Measurements from ENCODE around the gene ZBED4. TPM values are rescaled to one million over a fixed set of nuclear protein-coding genes. Genes with fewer than 3 reads are reported as not detected.

The ZBED4 gene
- total RNA-seq, 1 experiment from 2014 or later = 5.8 TPM

DNA sequence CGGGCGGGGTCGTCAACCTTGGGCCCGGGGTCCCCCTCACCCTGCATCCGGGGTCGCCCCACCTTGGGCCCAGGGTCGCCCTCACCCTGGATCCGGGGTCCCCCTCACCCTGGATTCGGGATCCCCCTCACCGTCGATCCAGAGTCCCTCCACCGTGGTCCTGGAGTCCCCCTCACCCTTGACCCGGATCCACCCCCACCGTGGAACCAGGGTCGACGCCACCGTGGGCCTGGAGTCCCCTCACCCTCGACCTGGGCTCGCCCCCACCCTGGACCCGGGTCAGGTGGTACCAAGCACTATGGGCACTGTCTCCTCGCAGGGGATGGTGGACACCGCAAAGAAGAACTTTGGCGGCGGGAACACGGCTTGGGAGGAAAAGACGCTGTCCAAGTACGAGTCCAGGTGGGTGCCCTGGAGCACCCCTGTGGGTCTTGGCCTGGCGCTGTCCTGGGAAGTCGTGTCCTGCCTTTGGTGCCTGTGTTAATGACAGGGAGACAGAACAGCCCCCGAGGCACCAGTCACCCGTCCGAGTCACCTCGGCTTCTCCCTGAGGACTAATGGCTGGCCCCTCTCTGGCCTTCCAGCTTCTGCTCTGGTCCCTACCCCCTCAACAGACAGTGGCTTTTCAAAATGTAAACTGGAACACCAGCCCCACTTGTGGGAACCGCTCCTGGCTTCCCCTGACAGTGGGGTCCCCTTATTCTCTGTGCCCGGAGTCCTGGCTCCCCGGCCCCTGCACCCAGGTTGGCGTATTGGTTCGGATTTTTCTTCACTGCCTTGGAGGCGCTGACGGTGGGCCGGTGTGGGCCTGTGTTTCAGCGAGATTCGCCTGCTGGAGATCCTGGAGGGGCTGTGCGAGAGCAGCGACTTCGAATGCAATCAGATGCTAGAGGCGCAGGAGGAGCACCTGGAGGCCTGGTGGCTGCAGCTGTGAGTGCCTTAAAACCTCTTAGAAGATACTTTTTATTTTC, 65.6 kb downstream of the ZBED4 start:
- no peaks in the 10 kb centered on the region for H3K27me3 ChIP-seq
- DNase-seq = no peak
- H3K9me3 ChIP-seq = no peaks in the 10 kb centered on the region
- peak overlapping the region; percentile 64 for H3K4me3 ChIP-seq
- peaks cover 3% of the 10 kb centered on the region; the same call in 1 of the 2 replicates for H3K36me3 ChIP-seq

DNA sequence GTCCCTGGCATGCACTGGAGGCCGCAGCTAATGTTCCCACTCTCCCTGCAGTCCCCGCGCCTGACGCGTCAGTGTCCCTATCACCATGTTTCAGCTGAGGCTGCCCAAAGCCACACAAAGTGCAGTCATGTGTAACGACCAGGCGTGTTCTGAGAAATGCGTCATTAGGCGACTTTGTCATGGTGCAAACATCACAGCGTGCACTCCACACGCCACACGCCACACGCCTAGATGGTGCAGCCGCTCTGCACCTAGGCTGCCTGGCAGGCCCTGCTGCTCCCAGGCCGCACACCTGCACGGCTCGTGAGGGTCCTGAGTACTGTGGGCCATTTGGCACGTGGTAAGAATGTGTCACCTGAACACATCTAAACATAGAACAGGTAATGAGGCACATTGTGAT, 67.2 kb downstream of the ZBED4 start:
- H3K36me3 ChIP-seq = no peaks in the 10 kb centered on the region
- no peaks in the 10 kb centered on the region for H3K9me3 ChIP-seq
- no peak overlapping the region for H3K4me3 ChIP-seq

DNA sequence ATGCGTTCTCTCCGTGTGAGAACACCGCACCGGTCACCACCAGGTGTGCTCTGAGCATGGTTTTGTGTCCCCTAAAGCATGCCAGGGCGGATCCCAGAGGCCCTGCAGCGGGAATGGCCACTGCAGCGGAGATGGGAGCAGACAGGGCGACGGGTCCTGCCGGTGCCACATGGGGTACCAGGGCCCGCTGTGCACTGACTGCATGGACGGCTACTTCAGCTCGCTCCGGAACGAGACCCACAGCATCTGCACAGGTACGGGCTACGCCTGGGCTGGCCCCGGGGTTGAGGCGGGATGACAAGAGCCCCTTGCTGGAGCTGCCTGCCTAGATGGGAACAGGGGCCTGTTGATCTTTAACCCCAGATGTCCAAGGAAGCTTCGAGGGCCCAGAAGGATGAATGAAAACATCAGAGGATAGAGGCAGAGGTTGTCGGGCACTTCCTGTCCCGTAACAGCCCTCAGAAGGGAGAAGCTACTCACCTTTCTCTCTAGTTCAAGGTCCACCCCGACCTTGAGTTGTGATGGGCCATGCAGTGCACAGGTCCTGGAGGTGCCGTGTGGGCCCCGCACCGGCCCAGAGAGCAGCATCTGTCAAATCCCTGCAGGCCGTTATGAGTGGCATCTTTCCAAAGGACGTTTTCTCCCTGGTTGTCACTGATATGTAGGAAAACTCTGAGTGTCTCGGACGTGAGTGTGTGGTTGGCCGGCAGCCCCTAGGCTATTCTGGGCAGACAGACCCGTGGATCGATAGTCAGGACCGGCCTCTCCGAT, 68.0 kb downstream of the ZBED4 start:
- Histone ChIP-seq H3K4me3 (no peak overlapping the region), H3K9me3 (no peaks in the 10 kb centered on the region), H3K27me3 (no peaks in the 10 kb centered on the region), H3K36me3 (no peaks in the 10 kb centered on the region)
- DNase-seq = no peak

More for the DNA sequence above, 67.2 kb downstream of the ZBED4 start:
- no peaks in the 10 kb centered on the region for H3K27me3 ChIP-seq
- DNase-seq = no peak

DNA sequence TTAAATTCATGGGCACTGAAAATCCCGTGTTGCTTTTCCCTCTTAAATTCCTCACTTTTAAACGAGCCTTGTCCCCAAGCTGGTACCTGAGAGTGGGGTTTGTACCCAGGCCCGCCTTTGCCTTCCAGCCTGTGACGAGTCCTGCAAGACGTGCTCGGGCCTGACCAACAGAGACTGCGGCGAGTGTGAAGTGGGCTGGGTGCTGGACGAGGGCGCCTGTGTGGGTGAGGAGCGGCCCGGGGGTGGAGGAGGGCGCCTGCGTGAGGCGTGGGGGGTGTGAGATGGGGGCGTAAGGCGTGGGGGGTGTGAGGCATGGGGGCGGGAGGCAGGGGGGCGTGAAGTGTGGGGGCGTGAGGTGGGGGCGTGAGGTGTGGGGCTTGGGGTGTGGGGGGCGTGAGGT, 68.8 kb downstream of the ZBED4 start:
- Histone ChIP-seq H3K9me3 (no peaks in the 10 kb centered on the region), H3K36me3 (no peaks in the 10 kb centered on the region), H3K27me3 (no peaks in the 10 kb centered on the region), H3K4me3 (no peak overlapping the region)
- no peak for DNase-seq

DNA sequence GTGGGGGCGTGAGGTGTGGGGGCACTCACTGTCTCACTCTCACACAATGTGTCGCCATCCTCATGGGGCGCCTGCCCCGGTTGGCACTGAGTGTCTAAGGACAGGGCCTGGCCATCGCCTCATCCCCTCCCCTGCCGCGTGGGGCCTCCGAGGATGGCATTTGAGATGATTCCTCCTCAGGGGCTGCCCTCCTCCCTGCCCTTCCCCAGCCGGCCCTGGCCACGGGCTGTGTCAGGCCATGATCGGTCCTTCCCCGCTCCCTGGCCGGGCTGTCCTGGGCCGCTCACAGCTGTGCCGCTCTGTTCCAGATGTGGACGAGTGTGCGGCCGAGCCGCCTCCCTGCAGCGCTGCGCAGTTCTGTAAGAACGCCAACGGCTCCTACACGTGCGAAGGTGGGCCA, 69.3 kb downstream of the ZBED4 start:
- Histone ChIP-seq H3K9me3 (no peaks in the 10 kb centered on the region), H3K27me3 (no peaks in the 10 kb centered on the region), H3K36me3 (no peaks in the 10 kb centered on the region), H3K4me3 (no peak overlapping the region)
- no peak for DNase-seq

DNA sequence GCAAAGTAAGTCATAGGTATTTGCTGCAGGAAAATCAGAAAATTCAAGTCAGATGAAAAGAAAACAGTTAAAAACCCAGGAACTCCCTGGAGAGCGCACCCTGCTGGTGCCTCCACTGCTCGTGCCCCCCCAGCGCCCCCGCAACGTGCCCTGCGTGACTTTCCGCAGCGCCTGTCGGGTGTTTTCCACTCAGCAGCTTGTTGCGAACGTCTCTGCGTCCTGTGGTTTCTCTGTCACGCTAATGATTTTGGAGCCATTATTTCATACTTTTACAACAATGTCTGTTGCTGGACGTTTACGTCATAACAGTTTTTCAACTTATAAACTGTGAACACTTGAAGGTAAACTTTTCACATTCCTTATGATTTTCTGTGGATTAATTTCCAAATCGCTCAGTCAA, 69.8 kb downstream of the ZBED4 start:
- no peak for DNase-seq
- Histone ChIP-seq H3K9me3 (no peaks in the 10 kb centered on the region), H3K27me3 (no peaks in the 10 kb centered on the region), H3K36me3 (no peaks in the 10 kb centered on the region), H3K4me3 (no peak overlapping the region)

DNA sequence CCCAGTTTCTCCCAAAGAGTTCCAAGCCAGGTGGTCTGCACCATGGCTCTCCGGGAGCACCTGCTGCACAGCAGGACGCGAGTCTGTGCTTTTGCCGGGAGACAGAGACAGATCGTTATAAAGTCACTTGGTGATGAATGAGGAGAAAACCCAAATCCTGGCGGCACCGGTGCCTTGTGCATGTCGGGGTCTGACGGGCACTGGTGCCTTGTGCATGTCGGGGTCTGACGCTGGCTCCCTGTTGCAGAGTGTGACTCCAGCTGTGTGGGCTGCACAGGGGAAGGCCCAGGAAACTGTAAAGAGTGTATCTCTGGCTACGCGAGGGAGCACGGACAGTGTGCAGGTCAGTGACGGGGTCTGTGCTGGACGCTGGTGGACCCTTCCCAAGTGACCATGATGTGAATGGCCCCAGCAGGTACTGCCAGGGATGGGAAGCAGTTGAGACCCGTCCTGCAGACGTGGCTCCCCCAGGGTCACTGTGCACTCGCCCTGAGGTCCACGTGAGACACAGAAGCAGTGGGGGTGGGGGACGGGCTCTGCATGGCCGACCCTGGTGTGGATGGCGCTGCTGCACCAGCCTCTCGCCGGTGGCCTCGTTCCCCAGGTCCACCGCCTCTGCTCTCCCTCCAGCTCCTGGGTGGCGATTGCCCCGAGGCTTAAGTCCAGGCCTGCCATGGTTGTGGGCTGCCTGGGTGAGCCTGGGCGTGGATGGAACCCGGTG, 70.6 kb downstream of the ZBED4 start:
- Histone ChIP-seq H3K27me3 (no peaks in the 10 kb centered on the region), H3K9me3 (no peaks in the 10 kb centered on the region), H3K4me3 (no peak overlapping the region), H3K36me3 (no peaks in the 10 kb centered on the region)
- no peak for DNase-seq

DNA sequence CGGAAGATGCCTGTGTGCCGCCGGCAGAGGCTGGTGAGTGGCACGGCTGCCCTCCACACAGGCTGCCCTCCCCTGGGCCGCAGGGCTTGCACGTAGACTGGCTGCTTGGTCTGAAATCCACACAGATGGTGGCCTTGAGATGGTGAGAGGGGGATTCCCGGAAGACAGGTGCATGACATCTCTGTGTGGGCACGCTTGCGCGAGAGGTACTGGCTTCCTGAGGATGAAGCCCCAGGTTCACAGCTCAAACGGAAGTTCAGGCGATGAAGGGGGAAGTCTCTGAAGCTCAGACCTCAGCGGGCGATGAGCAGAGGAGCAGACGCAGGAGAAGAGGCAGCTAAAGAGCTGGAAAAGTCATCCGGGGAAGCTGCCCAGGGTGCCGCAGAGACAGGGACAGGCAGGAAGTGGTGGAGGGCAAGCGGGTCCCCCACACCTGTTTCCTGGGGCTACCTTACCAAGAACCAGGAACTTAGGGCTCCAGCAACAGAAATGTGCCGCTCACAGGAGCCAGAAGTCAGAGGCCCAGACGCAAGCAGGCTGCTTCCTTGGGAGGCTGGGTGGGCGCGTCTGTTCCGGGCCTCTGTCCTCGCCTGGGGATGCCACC, 72.0 kb downstream of the ZBED4 start:
- no peak overlapping the region for H3K4me3 ChIP-seq
- no peak for DNase-seq
- no peaks in the 10 kb centered on the region for H3K27me3 ChIP-seq
- no peaks in the 10 kb centered on the region for H3K9me3 ChIP-seq
- H3K36me3 ChIP-seq = no peaks in the 10 kb centered on the region

DNA sequence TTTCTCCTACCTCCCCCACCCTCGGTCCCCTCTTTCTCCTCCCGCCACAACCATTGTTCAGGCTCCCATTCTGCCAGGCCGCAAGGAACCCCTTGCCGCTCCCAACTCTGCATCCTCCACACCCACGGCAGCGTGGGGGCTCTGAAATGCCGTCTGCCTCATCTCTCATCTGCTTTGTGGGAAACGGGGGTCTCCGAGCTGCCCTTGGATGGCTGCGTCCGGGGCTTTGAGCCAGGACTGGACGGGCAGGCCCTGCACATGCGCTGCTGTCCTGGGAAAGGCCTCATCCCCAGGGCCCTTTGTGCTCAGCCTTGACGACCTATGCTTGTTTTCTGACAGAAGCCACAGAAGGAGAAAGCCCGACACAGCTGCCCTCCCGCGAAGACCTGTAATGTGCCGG, 73.3 kb downstream of the ZBED4 start:
- H3K9me3 ChIP-seq = no peaks in the 10 kb centered on the region
- no peaks in the 10 kb centered on the region for H3K36me3 ChIP-seq
- no peak overlapping the region for H3K4me3 ChIP-seq
- DNase-seq = no peak
- H3K27me3 ChIP-seq = no peaks in the 10 kb centered on the region

DNA sequence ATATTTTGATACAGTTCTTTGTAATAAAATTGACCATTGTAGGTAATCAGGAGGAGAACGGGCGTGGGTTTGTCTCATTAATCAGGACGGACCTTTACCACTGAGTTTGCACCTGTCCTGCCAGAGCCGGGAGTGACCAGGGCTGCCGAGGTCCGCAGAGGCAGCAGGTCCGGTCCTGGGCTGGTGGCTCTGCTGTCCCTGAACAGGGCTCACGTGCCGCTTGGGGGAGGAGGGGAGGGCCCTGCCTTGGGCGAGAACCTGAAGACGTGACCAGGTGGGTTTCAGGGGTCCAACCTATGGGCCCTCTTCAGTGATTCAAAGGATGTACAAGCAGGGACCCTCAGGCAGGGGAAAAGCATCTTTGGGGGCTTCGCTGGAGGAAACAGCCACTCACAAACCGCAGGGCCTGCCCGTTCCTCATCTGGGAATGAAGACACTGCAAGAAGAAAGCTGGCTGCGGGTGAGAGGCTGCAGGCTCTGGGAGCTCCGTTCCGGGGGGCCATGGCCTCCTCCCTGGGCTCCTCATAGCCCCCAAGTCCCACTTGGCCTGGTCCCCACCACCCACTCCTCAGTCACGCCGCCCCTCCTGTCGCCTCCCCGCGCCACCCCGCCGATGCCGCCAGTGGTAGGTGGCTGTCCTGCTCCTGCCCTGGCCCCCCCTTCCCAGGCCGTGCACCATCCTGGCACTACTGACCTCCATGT, 74.0 kb downstream of the ZBED4 start:
- Histone ChIP-seq H3K36me3 (no peaks in the 10 kb centered on the region), H3K9me3 (no peaks in the 10 kb centered on the region), H3K4me3 (no peak overlapping the region), H3K27me3 (no peaks in the 10 kb centered on the region)
- no peak for DNase-seq

DNA sequence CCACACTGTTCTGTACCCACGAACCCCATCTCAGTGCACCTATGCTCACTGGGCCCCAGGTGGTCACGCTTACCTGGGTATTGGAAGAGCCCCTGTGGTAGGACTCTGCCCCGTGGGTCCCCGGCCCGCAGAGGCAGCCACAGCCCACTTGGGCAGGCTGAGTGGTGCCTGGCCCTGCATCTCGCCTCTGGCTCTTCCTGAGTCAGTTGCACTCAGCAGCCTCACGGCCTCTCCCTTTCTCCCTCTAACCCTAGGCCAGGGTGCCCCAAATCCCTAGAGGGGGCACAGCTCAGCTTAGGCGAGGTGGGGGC, 74.5 kb downstream of the ZBED4 start:
- Histone ChIP-seq H3K27me3 (no peaks in the 10 kb centered on the region), H3K4me3 (no peak overlapping the region), H3K36me3 (no peaks in the 10 kb centered on the region), H3K9me3 (no peaks in the 10 kb centered on the region)
- no peak for DNase-seq

DNA sequence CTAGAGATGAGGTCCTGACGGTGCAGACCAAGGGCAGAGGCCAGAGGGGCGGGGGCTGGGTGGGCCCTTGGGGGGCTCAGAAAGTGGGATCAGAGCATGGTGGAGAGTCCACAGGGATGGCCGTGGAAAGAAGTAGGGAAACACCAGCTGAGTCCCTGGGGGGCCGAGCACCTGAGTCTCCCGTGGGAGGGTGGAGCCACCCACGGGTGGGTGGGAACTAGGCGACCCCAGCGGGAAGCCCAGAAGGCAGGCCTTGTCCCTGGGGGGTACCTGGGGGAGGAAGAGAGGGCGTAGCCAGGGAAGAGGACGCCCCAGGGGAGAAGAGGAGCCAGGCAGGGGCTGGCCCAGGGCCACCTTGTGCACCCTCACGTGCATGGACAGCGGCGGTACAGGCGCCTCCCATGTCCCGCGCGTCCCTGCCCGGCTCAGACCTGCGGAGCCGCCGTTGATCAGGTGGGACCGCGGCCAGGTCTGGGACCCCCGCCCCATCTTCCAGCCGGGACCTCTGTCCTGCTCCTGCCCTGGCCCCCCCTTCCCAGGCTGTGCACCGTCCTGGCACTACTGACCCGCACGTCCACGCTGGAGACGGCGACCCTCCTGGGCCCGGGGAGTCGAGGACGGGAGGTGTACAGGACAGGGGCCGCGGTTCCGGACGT, 75.0 kb downstream of the ZBED4 start:
- Histone ChIP-seq H3K9me3 (no peaks in the 10 kb centered on the region), H3K27me3 (no peaks in the 10 kb centered on the region), H3K36me3 (no peaks in the 10 kb centered on the region), H3K4me3 (no peak overlapping the region)
- DNase-seq = no peak

DNA sequence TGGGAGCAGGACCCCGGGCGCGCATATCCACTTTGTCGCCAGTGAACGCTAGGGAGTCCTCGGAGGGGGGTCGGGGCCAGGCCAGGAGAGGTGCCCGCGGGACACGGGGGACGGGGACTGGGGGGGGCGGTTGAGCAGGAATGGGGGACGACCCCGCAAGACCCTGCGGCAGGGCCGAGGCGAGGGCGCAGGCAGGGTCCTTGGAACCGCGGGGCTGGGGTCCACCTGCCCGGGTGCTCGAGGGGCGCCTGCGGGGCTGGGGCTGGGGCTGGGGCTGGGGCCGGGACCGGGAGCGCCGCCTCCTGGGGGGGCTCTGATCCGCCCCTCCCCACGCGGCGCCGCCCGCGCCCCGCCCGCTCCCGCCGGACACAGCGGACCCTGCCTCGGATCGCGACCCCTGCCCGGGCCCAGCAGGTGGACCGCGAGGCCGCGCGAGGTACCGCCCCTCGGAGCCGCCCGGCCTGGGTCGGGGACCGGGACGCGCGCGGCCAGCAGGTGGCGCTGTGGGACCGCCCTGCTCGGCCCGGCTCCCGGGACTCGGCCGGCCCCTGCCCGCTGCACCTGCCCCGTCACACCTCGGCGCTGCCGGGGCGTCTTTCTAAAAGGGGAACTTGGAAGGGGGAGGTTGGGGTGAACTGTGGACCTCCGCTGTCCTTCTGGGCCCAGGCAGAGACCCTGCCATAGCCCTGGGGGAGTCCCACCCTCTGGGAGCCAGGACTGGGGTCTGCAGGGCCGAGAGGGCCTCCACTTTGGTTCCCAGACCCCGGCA, 75.8 kb downstream of the ZBED4 start:
- no peaks in the 10 kb centered on the region for H3K9me3 ChIP-seq
- H3K4me3 ChIP-seq = no peak overlapping the region
- DNase-seq = peak; percentile 42
- H3K27me3 ChIP-seq = no peaks in the 10 kb centered on the region
- no peaks in the 10 kb centered on the region for H3K36me3 ChIP-seq

DNA sequence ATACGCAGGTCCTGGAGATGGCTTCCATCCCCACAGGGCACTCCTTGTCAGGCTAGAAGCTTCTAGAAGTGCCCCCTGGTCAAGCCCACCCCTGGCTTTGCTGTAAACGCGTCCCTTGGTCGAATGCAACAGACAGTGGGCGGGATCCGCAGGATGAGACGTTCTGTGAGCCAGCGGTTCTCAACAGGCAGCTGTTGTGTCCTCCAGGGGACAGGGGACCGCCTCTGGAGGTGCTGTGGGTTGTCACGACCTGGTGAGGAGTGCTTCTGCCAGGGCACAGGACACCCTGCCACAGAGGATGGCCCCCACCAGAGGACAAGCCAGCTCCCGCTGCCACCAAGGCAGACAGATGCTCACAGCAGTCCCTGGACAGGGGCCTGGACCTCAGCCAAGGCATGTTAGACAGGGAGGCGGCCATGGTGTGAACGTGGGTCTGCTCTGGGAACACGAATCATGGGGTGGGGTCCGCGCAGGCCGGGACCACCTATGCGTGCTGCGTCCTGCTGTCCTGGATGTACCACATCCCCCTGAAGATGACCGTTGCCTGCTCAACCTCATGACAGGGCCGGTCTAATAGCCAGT, 76.4 kb downstream of the ZBED4 start:
- no peak for DNase-seq
- no peaks in the 10 kb centered on the region for H3K36me3 ChIP-seq
- H3K4me3 ChIP-seq = no peak overlapping the region
- no peaks in the 10 kb centered on the region for H3K9me3 ChIP-seq
- H3K27me3 ChIP-seq = no peaks in the 10 kb centered on the region
